Activated CD8-positive, alpha-beta T cell treated with anti-CD3 and anti-CD28 coated beads for 36 hours (primary cell): Measurements from ENCODE around the gene PLEKHG1. TPM values are rescaled to one million over a fixed set of nuclear protein-coding genes. Genes with fewer than 3 reads are reported as not detected.
A peak's percentile ranks its signal among the peaks of the same experiment; 100 is the strongest.

ENCODE experiments used
- ATAC-seq: fragments of 200-7000 bp; cut with Tn5 transposase; one replicate; pipeline ENCODE4 v1.10.0; 2021; ENCODE audit warnings: mild to moderate bottlenecking, moderate library complexity
- CTCF ChIA-PET: fragments of 350-600 bp; sonication (Branson Sonifier 250); formaldehyde crosslinking; loops from one replicate; lab custom pipeline; 2021; ENCODE audit warnings: antibody characterized with exemption; lab: Charles Lee
- POLR2A ChIA-PET: fragments of 350-600 bp; sonication (Branson Sonifier 250); formaldehyde crosslinking; loops from one replicate; lab custom pipeline; 2021; ENCODE audit warnings: antibody characterized with exemption; lab: Charles Lee
- DNase-seq: peaks from one replicate; pipeline ENCODE4 v3.0.0-alpha.2; 2020
- H3K27ac Mint-ChIP-seq: one replicate; pipeline ENCODE4 v1.8.0; 2021; ENCODE audit warnings: mild to moderate bottlenecking, mixed read lengths
- H3K27me3 Mint-ChIP-seq: one replicate; pipeline ENCODE4 v1.8.0; 2021; ENCODE audit warnings: mixed read lengths
- H3K36me3 Mint-ChIP-seq: one replicate; pipeline ENCODE4 v1.8.0; 2021; ENCODE audit warnings: low read depth, mixed read lengths
- H3K4me1 Mint-ChIP-seq: one replicate; pipeline ENCODE4 v1.8.0; 2021; ENCODE audit warnings: low read depth, mixed read lengths
- H3K4me3 Mint-ChIP-seq: one replicate; pipeline ENCODE4 v1.8.0; 2021; ENCODE audit warnings: mild to moderate bottlenecking, moderate library complexity, mixed read lengths
- H3K9me3 Mint-ChIP-seq: one replicate; pipeline ENCODE4 v1.8.0; 2021; ENCODE audit warnings: mixed read lengths
- CTCF ChIP-seq: fragments of 200-600 bp; IDR thresholded peaks from one replicate; pipeline ENCODE4 v1.8.0; 2022; ENCODE audit warnings: antibody characterized with exemption, mild to moderate bottlenecking
- intact Hi-C: fragments of 100-400 bp; cut with micrococcal nuclease; formaldehyde crosslinking; loops from one replicate; pipeline ENCODE4 v1.10.0; 2022
- total RNA-seq, 2 experiments: library from RNA; stranded (reverse); gene quantifications; one replicate each; pipeline ENCODE4 v1.2.3, GENCODE V29; 2021

PLEKHG1 gene
- total RNA-seq, 2 experiments from 2014 or later, result 4.2 to 4.8 TPM

- no peaks in the 10 kb centered on the region for H3K9me3 Mint-ChIP-seq
- peak; percentile 69 for TF ChIP-seq CTCF
- peak overlapping the region; percentile 75 for H3K27ac Mint-ChIP-seq
- ChIA-PET POLR2A (interaction anchor here (0.6 to 1.0 kb wide), 3 partner anchors 19 to 182 kb away, joined by 3 read pairs; no protein-coding TSS in a partner anchor), CTCF (interaction anchor here (0.9 to 3.0 kb wide), 10 partner anchors 16 to 213 kb away, joined by 3 to 19 read pairs (median 4); no protein-coding TSS in a partner anchor)
- intact Hi-C loops, result no loop called here
- ATAC-seq, result peak; percentile 73
- peaks cover 15% of the 10 kb centered on the region for H3K4me1 Mint-ChIP-seq
- peak; percentile 88 for DNase-seq
- peaks cover 24% of the 10 kb centered on the region for H3K27me3 Mint-ChIP-seq
- H3K36me3 Mint-ChIP-seq, result no peaks in the 10 kb centered on the region
- peak overlapping the region; percentile 79 for H3K4me3 Mint-ChIP-seq
Measured at GRCh38 chr6:150600301-150601017, 774 bp downstream of the PLEKHG1 start.

- DNase-seq (no peak), ATAC-seq (no peak)
- no peaks in the 10 kb centered on the region for H3K9me3 Mint-ChIP-seq
- H3K4me1 Mint-ChIP-seq, result peaks cover 15% of the 10 kb centered on the region
- intact Hi-C loops, result no loop called here
- CTCF ChIA-PET, result interaction anchor here (1.4 to 3.0 kb wide), 3 partner anchors 36 to 184 kb away, joined by 3 to 19 read pairs (median 3); no protein-coding TSS in a partner anchor
- no peaks in the 10 kb centered on the region for H3K36me3 Mint-ChIP-seq
- peaks cover 24% of the 10 kb centered on the region for H3K27me3 Mint-ChIP-seq
- H3K4me3 Mint-ChIP-seq, result peak overlapping the region; percentile 23
- H3K27ac Mint-ChIP-seq, result no peak overlapping the region
- POLR2A ChIA-PET, result interaction anchor here (1.0 kb wide), 1 partner anchor 18 kb away, joined by 3 read pairs; no protein-coding TSS in a partner anchor
- no peak for TF ChIP-seq CTCF
Measured at GRCh38 chr6:150601439-150601838, 1.8 kb downstream of the PLEKHG1 start.

- ChIA-PET CTCF (interaction anchor here (1.1 to 2.5 kb wide), 3 partner anchors 16 to 212 kb away, joined by 3 to 10 read pairs (median 3); no protein-coding TSS in a partner anchor), POLR2A (no interaction called here)
- no peak overlapping the region for H3K4me3 Mint-ChIP-seq
- peaks cover 23% of the 10 kb centered on the region for H3K27me3 Mint-ChIP-seq
- intact Hi-C loops, result no loop called here
- H3K9me3 Mint-ChIP-seq, result no peaks in the 10 kb centered on the region
- peaks cover 15% of the 10 kb centered on the region for H3K4me1 Mint-ChIP-seq
- TF ChIP-seq CTCF, result no peak
- H3K27ac Mint-ChIP-seq, result no peak overlapping the region
- no peak for DNase-seq
- no peak for ATAC-seq
- H3K36me3 Mint-ChIP-seq, result no peaks in the 10 kb centered on the region
Measured at GRCh38 chr6:150603176-150603575, 3.5 kb downstream of the PLEKHG1 start.

- POLR2A ChIA-PET, result no interaction called here
- H3K36me3 Mint-ChIP-seq, result no peaks in the 10 kb centered on the region
- intact Hi-C loops, result no loop called here
Measured at GRCh38 chr6:150604467-150604866, 4.8 kb downstream of the PLEKHG1 start.

More at GRCh38 chr6:150604467-150604866, 4.8 kb downstream of the PLEKHG1 start:
- Mint-ChIP-seq H3K4me3 (no peak overlapping the region), H3K4me1 (peaks cover 5% of the 10 kb centered on the region), H3K27ac (no peak overlapping the region), H3K27me3 (peaks cover 25% of the 10 kb centered on the region), H3K9me3 (no peaks in the 10 kb centered on the region)
- TF ChIP-seq CTCF, result no peak
- DNase-seq (no peak), ATAC-seq (no peak)
- CTCF ChIA-PET, result interaction anchor here (2.5 kb wide), 1 partner anchor 186 kb away, joined by 10 read pairs; no protein-coding TSS in a partner anchor
